Measurements from ENCODE around the gene MKLN1. TPM values are rescaled to one million over a fixed set of nuclear protein-coding genes. Genes with fewer than 3 reads are reported as not detected.

MKLN1 gene
- total and polyA plus RNA-seq, 7 experiments from 2014 or later, result 30.8 to 69.8 (median 56.7) TPM

DNA sequence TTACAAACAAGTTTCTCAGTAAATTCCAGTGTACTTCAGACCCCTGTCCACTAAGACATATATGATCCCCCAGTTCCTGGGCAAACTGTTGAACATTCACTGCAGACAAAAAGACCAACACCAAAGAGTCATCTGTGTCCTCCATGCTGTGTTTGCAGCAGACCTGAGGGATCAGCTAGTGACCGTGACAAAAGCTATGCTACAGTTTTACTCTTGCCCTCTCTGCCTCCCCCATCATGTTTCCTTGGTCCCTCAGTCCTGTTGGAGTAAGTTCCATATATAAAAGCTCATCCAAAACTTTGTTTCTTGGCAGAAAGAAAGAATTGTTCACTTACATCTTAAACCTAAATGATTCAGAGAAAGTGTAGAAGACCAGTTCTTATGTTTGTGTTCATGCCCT is 172.7 kb downstream of the MKLN1 start:
- Mint-ChIP-seq H3K27me3 (no peaks in the 10 kb centered on the region), H3K4me1 (peaks cover 5 to 39% (median 31%) of the 10 kb centered on the region in 7 donors), H3K27ac (peak overlapping the region in 6 of 9 donors; percentile 61 to 86 (median 74)), H3K4me3 (no peak overlapping the region), H3K9me3 (peaks cover 0 to 3% (median 0%) of the 10 kb centered on the region in 11 donors), H3K36me3 (peaks cover 0 to 15% (median 7%) of the 10 kb centered on the region in 5 donors)
- no peaks in the 10 kb centered on the region for H3K27me3 ChIP-seq (ENCODE audit: control insufficient read depth in 2 of 2, insufficient read depth in 2 of 2, low read length in 2 of 2)
- peaks cover 0 to 19% (median 0%) of the 10 kb centered on the region in 3 experiments for H3K36me3 ChIP-seq (ENCODE audit: control insufficient read depth in 2 of 3, insufficient read depth in 3 of 3, low read length in 3 of 3)
- no peaks in the 10 kb centered on the region for H3K9me3 ChIP-seq (ENCODE audit: control insufficient read depth in 2 of 3, low read length in 3 of 3)
- no peak overlapping the region for H3K4me3 ChIP-seq (ENCODE audit: low read length)
- no peak for DNase-seq
- ChIA-PET CTCF (no interaction called here), POLR2A (no interaction called here)
- H3K4me1 ChIP-seq (ENCODE audit: control insufficient read depth in 2 of 2, insufficient read depth in 2 of 2, low read length in 2 of 2), result peaks cover 7 to 26% of the 10 kb centered on the region in 2 donors
- no peak for ATAC-seq
- no peak overlapping the region for H3K27ac ChIP-seq (ENCODE audit: low read depth, low read length)
- intact Hi-C loops (cut with micrococcal nuclease), result no loop called here

DNA sequence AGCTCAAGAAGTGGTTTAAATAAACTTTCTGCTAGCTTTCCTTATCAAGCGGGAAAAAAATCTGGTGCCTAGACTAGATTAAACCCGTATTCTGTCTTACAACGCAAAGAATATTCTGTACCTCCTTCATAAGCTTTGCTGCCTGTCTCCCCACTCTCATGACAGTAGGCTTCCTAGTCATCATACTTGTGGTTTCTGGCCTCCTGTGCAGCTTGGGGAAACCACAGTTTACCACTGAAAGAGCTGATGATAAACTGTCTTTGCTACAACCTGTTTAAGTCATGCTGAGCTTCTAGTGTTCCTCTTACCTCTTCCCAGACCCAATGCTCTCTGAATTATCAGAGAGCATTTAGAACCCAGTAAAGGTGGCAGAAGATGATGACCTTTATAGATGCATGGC is 173.7 kb downstream of the MKLN1 start:
- peak overlapping the region; percentile 18 for H3K27ac ChIP-seq (ENCODE audit: low read depth, low read length)
- Mint-ChIP-seq H3K27ac (peak overlapping the region; percentile 10 to 86 (median 67)), H3K36me3 (peaks cover 0 to 7% (median 6%) of the 10 kb centered on the region in 5 donors), H3K4me1 (peaks cover 5 to 39% (median 31%) of the 10 kb centered on the region in 7 donors), H3K9me3 (peaks cover 0 to 3% (median 0%) of the 10 kb centered on the region in 11 donors), H3K4me3 (peak overlapping the region in 6 of 10 donors; percentile 7 to 40 (median 20)), H3K27me3 (no peaks in the 10 kb centered on the region)
- no peaks in the 10 kb centered on the region for H3K9me3 ChIP-seq (ENCODE audit: control insufficient read depth in 2 of 3, low read length in 3 of 3)
- H3K36me3 ChIP-seq (ENCODE audit: control insufficient read depth in 2 of 3, insufficient read depth in 3 of 3, low read length in 3 of 3), result peaks cover 0 to 16% (median 0%) of the 10 kb centered on the region in 3 experiments
- peak in 8 of 9 donors; percentile 40 to 69 (median 56) for DNase-seq
- CTCF ChIA-PET, result interaction anchor here (0.6 to 1.0 kb wide), 3 partner anchors 12 to 51 kb away, joined by 3 read pairs; no protein-coding TSS in a partner anchor
- peaks cover 7 to 26% of the 10 kb centered on the region in 2 donors for H3K4me1 ChIP-seq (ENCODE audit: control insufficient read depth in 2 of 2, insufficient read depth in 2 of 2, low read length in 2 of 2)
- no peak overlapping the region for H3K4me3 ChIP-seq (ENCODE audit: low read length)
- intact Hi-C loops (cut with micrococcal nuclease), result loop anchor here in 1 of 2 donors (1.0 kb wide), 1 partner anchor 270 kb away; no protein-coding TSS in a partner anchor
- POLR2A ChIA-PET, result no interaction called here
- ATAC-seq, result peak; percentile 89
- H3K27me3 ChIP-seq (ENCODE audit: control insufficient read depth in 2 of 2, insufficient read depth in 2 of 2, low read length in 2 of 2), result no peaks in the 10 kb centered on the region

DNA sequence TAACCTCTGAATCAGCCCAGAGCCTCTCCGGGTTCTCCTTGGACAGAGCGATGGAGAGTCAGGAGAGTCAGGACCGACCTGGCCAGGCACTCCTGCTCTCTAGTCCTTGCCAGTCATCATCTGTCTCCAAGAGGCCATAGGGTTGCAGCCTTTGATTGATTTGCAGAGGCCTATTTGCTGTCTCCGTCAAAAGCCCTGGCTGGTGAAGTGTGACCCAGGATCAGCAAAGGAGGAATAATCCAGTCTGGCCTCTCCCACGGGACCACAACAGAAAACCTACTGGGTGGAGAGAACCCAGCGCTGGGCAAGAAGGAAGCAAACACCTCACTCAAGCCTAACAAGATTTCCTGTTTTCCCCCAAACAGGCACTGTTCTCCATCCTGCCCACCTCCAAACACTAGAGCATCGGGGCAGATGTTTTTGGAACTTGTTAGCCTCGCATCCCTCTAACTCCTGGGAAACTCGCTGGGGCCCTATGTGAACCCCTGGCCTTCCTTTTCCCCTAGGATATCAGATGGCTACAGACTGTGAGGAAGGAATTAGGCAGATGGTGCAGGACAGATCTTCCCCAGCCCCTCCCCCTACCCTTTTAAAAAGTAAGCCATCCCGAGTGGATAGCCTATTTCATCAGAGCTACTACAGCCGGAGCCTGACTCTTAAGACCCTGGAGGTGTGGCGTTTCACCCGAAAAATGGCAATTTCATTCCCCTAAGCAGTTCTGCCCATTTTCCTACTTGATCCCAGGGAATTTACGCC is 174.4 kb downstream of the MKLN1 start:
- ChIA-PET POLR2A (no interaction called here), CTCF (interaction anchor here (0.8 to 1.4 kb wide), 3 partner anchors 11 to 52 kb away, joined by 3 to 5 read pairs (median 3); no protein-coding TSS in a partner anchor)
- Mint-ChIP-seq H3K9me3 (peaks cover 0 to 3% (median 0%) of the 10 kb centered on the region in 11 donors), H3K27ac (peak overlapping the region; percentile 10 to 86 (median 67)), H3K4me1 (peaks cover 5 to 39% (median 31%) of the 10 kb centered on the region in 7 donors), H3K36me3 (peaks cover 0 to 3% (median 1%) of the 10 kb centered on the region in 5 donors), H3K27me3 (no peaks in the 10 kb centered on the region), H3K4me3 (peak overlapping the region in 6 of 10 donors; percentile 14 to 40 (median 24))
- Histone ChIP-seq H3K4me3 (ENCODE audit: low read length) (no peak overlapping the region), H3K36me3 (ENCODE audit: control insufficient read depth in 2 of 3, insufficient read depth in 3 of 3, low read length in 3 of 3) (peaks cover 0 to 12% (median 0%) of the 10 kb centered on the region in 3 experiments), H3K27ac (ENCODE audit: low read depth, low read length) (peak overlapping the region; percentile 18), H3K27me3 (ENCODE audit: control insufficient read depth in 2 of 2, insufficient read depth in 2 of 2, low read length in 2 of 2) (no peaks in the 10 kb centered on the region), H3K9me3 (ENCODE audit: control insufficient read depth in 2 of 3, low read length in 3 of 3) (no peaks in the 10 kb centered on the region), H3K4me1 (ENCODE audit: control insufficient read depth in 2 of 2, insufficient read depth in 2 of 2, low read length in 2 of 2) (peaks cover 7 to 26% of the 10 kb centered on the region in 2 donors)
- DNase-seq, result no peak
- intact Hi-C loops (cut with micrococcal nuclease), result loop anchor here in 1 of 2 donors (1.0 kb wide), 1 partner anchor 271 kb away; no protein-coding TSS in a partner anchor
- ATAC-seq, result no peak

DNA sequence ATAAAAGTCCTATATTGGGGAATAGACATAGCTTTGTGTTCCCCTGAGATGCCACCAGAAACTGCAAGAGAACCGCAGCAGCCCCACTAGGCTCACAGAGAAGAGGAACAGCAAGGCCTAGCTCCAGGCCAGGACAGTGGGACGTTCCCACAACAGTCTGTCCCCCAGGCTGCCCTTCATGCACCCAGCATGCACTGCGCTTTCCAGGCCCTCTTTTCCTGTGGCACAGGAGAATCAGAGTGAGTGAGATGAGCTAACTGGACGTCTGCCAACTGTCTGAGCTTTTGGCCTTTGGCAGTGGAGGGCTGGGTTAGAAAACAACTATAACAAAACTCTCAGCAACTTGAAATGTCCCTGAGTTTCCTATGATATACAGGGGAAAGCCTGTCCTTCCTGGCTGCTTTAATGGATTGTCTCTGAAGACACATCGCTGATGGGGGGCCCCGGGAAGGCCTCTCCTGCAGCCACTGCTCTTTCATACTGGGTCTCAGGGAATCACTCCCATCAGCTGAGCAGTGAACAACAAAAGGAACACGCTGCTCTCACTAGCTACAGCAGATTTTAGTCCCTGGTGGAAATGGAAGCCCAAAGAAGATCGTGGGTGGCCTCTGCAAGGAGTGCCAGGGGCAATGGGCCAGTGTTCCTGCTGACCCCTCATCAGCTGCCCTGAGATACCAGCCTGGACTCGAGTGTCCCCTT is 175.3 kb downstream of the MKLN1 start:
- peak overlapping the region in 6 of 9 donors; percentile 8 to 82 (median 61) for H3K27ac Mint-ChIP-seq
- ATAC-seq (no peak), DNase-seq (no peak)
- POLR2A ChIA-PET, result no interaction called here
- Histone ChIP-seq H3K27me3 (ENCODE audit: control insufficient read depth in 2 of 2, insufficient read depth in 2 of 2, low read length in 2 of 2) (no peaks in the 10 kb centered on the region), H3K4me3 (ENCODE audit: low read length) (no peak overlapping the region), H3K27ac (ENCODE audit: low read depth, low read length) (no peak overlapping the region), H3K4me1 (ENCODE audit: control insufficient read depth in 2 of 2, insufficient read depth in 2 of 2, low read length in 2 of 2) (peaks cover 8 to 27% of the 10 kb centered on the region in 2 donors), H3K36me3 (ENCODE audit: control insufficient read depth in 2 of 3, insufficient read depth in 3 of 3, low read length in 3 of 3) (peaks cover 0 to 5% (median 0%) of the 10 kb centered on the region in 3 experiments), H3K9me3 (ENCODE audit: control insufficient read depth in 2 of 3, low read length in 3 of 3) (no peaks in the 10 kb centered on the region)
- peak overlapping the region in 2 of 10 donors; percentile 17 to 22 for H3K4me3 Mint-ChIP-seq
- H3K9me3 Mint-ChIP-seq, result peaks cover 0 to 3% (median 0%) of the 10 kb centered on the region in 11 donors
- H3K27me3 Mint-ChIP-seq, result peaks cover 0 to 3% (median under 1%) of the 10 kb centered on the region in 5 donors
- CTCF ChIA-PET, result interaction anchor here (1.4 kb wide), 1 partner anchor 10 kb away, joined by 5 read pairs; no protein-coding TSS in a partner anchor
- intact Hi-C loops (cut with micrococcal nuclease), result no loop called here
- H3K36me3 Mint-ChIP-seq, result peaks cover 0 to 2% (median 0%) of the 10 kb centered on the region in 5 donors
- H3K4me1 Mint-ChIP-seq, result peaks cover 9 to 44% (median 36%) of the 10 kb centered on the region in 7 donors

DNA sequence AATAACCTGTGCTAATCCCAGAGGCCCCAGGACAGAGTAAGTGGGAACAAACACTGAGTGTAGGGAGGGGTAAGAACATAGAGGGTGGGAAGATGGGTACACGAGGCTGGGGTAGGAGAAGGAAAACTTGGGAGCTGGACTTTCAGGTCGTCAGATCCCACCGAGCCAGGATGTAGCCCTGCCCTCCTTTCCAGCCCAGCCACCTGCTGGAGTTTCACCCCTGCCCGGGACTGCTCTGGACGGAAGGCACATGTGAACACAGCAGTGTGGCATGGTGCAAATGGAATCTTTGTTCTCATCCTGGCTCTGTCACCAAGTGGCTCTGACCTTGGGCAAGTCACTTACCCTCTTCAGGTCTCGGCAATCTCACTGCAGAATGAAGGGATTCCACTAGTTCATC is 176.0 kb downstream of the MKLN1 start:
- intact Hi-C loops (cut with micrococcal nuclease), result no loop called here
- Mint-ChIP-seq H3K27ac (peak overlapping the region in 4 of 9 donors; percentile 17 to 82 (median 59)), H3K9me3 (peaks cover 0 to 3% (median 0%) of the 10 kb centered on the region in 11 donors), H3K4me3 (no peak overlapping the region), H3K27me3 (peaks cover 0 to 8% (median 6%) of the 10 kb centered on the region in 5 donors), H3K4me1 (peaks cover 14 to 51% (median 41%) of the 10 kb centered on the region in 7 donors), H3K36me3 (peaks cover 0 to 2% (median 0%) of the 10 kb centered on the region in 5 donors)
- DNase-seq (no peak), ATAC-seq (no peak)
- ChIA-PET CTCF (interaction anchor here (0.8 to 1.4 kb wide), 2 partner anchors 9 to 834 kb away, joined by 4 to 5 read pairs; no protein-coding TSS in a partner anchor), POLR2A (no interaction called here)
- Histone ChIP-seq H3K27me3 (ENCODE audit: control insufficient read depth in 2 of 2, insufficient read depth in 2 of 2, low read length in 2 of 2) (peaks cover 0 to 2% of the 10 kb centered on the region in 2 donors), H3K36me3 (ENCODE audit: control insufficient read depth in 2 of 3, insufficient read depth in 3 of 3, low read length in 3 of 3) (no peaks in the 10 kb centered on the region), H3K4me1 (ENCODE audit: control insufficient read depth in 2 of 2, insufficient read depth in 2 of 2, low read length in 2 of 2) (peaks cover 12 to 31% of the 10 kb centered on the region in 2 donors), H3K4me3 (ENCODE audit: low read length) (no peak overlapping the region), H3K9me3 (ENCODE audit: control insufficient read depth in 2 of 3, low read length in 3 of 3) (no peaks in the 10 kb centered on the region), H3K27ac (ENCODE audit: low read depth, low read length) (no peak overlapping the region)
